Progenitor cell of endocrine pancreas (in vitro differentiated cells): ENCODE data around the gene NAPEPLD. TPM values are rescaled to one million over a fixed set of nuclear protein-coding genes. Genes with fewer than 3 reads are reported as not detected.
"Not testable (repeated sequence)": the region's sequence is repeated elsewhere in the genome, so short reads cannot be mapped to it uniquely, and the experiment has no call there.

Source experiments
- DNase-seq: peaks from one replicate; pipeline ENCODE4 v3.0.0; 2021; ENCODE audit warnings: low spot score; ENCODE audit not compliant: unreplicated experiment
- H3K27ac Mint-ChIP-seq: 2 replicates; pipeline ENCODE4 v1.8.0; 2021; ENCODE audit warnings: mild to moderate bottlenecking, moderate library complexity, mixed read lengths
- H3K27me3 Mint-ChIP-seq: 2 replicates; pipeline ENCODE4 v1.8.0; 2021; ENCODE audit warnings: mixed read lengths
- H3K36me3 Mint-ChIP-seq: 2 replicates; pipeline ENCODE4 v1.8.0; 2022; ENCODE audit warnings: mixed read lengths; ENCODE audit not compliant: insufficient read depth
- H3K4me1 Mint-ChIP-seq: 2 replicates; pipeline ENCODE4 v1.8.0; 2021; ENCODE audit warnings: low read depth, mixed read lengths
- H3K4me3 Mint-ChIP-seq: 2 replicates; pipeline ENCODE4 v1.8.0; 2021; ENCODE audit warnings: low read depth, mild to moderate bottlenecking, moderate library complexity, mixed read lengths
- H3K9me3 Mint-ChIP-seq: 2 replicates; pipeline ENCODE4 v1.8.0; 2021; ENCODE audit warnings: low read depth, mixed read lengths
- total RNA-seq: library from RNA; stranded (reverse); gene quantifications from 2 replicates; pipeline ENCODE4 v1.2.1, GENCODE V29; 2021
- TF ChIP-seq, protein P1 (sequence below): fragments of 200-600 bp; sonication (generic); IDR thresholded peaks from one replicate; pipeline ENCODE4 v1.5.0; 2021; ENCODE audit warnings: antibody characterized with exemption, mild to moderate bottlenecking; ENCODE audit not compliant: unreplicated experiment

Gene NAPEPLD
- total RNA-seq, 1 donor from 2014 or later = 17.4 TPM

DNA sequence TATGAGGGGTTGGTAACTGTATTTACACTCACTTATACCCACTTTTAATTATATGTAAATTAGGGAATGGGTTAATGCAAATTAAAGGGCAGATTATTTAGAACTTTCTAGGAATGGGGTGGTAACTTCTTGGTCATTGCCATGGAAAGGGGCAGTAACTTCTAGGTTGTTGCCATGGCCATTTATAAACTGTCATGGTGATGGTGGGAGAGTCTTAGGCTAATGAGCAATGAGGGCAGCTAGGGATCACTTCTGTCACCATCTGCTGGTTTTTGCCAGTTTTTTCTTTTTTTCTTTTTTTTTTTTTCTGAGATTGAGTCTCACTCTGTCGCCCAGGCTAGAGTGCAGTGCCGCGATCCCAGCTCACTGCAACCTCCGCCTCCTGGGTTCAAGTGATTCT is 33.1 kb downstream of the NAPEPLD start:
- TF ChIP-seq, protein P1, sequence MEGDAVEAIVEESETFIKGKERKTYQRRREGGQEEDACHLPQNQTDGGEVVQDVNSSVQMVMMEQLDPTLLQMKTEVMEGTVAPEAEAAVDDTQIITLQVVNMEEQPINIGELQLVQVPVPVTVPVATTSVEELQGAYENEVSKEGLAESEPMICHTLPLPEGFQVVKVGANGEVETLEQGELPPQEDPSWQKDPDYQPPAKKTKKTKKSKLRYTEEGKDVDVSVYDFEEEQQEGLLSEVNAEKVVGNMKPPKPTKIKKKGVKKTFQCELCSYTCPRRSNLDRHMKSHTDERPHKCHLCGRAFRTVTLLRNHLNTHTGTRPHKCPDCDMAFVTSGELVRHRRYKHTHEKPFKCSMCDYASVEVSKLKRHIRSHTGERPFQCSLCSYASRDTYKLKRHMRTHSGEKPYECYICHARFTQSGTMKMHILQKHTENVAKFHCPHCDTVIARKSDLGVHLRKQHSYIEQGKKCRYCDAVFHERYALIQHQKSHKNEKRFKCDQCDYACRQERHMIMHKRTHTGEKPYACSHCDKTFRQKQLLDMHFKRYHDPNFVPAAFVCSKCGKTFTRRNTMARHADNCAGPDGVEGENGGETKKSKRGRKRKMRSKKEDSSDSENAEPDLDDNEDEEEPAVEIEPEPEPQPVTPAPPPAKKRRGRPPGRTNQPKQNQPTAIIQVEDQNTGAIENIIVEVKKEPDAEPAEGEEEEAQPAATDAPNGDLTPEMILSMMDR = no peak
- Mint-ChIP-seq H3K36me3 (peaks cover 27% of the 10 kb centered on the region), H3K4me1 (no peaks in the 10 kb centered on the region), H3K27ac (no peak overlapping the region), H3K27me3 (no peaks in the 10 kb centered on the region), H3K9me3 (peaks cover 3% of the 10 kb centered on the region), H3K4me3 (no peak overlapping the region)
- no peak for DNase-seq

DNA sequence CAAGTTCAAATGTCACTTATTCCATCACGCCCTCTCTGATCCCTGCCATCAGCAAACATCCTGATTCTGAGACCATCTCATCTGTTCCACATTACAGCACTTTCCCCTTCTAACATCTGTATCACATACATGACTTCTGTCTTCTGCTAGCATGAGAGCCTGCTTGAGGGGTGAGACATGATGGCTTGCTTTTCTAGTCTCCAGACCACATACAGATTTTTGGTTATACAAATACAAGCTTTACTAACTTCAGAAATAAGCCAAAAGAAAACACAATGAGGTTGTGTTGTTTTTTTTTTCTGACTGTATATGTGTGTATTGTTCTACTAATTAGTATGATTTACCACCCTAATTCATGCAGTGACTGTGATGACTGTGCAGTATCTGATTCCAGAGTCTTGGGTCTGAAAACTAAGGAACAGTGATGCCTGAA is 34.3 kb downstream of the NAPEPLD start:
- Mint-ChIP-seq H3K36me3 (peaks cover 29% of the 10 kb centered on the region), H3K27me3 (no peaks in the 10 kb centered on the region), H3K27ac (no peak overlapping the region), H3K4me3 (no peak overlapping the region), H3K4me1 (no peaks in the 10 kb centered on the region), H3K9me3 (peaks cover 6% of the 10 kb centered on the region)
- TF ChIP-seq, protein P1 = no peak
- DNase-seq = no peak

DNA sequence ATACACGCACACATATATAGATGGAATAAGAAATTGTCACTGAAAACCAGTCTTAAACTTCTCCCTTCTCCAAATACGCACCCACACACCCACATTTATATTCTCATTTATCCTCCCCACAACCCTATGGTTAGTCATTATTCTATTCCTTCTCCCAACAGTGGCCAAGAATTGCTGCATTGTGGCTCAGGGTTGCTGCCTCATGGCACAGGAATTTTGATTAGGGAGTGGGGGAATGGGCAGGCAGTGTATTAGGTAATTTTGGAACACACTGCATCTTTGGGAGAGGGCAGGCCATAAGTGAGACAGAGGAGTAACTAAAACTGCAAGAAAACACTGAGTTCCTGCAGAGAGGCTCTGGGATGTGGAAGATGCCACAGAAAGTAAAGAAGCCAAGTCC is 35.7 kb downstream of the NAPEPLD start:
- Mint-ChIP-seq H3K27ac (no peak overlapping the region), H3K4me3 (no peak overlapping the region), H3K9me3 (peaks cover 6% of the 10 kb centered on the region), H3K4me1 (peaks cover 1% of the 10 kb centered on the region), H3K27me3 (no peaks in the 10 kb centered on the region), H3K36me3 (peaks cover 35% of the 10 kb centered on the region)
- DNase-seq = no peak
- TF ChIP-seq, protein P1 = no peak

DNA sequence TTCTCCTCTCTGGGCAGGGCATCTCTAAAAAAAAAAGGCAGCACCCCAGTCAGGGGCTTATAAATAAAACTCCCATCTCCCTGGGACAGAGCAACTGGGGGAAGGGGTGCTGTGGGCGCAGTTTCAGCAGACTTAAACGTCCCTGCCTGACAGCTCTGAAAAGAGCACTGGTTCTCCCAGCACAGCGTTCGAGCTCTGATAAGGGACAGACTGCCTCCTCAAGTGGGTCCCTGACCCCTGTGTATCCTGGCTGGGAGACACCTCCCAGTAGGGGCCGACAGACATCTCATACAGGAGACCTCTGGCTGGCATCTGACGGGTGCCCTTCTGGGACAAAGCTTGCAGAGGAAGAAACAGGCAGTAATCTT is 42.2 kb downstream of the NAPEPLD start:
- not testable (repeated sequence) for H3K27me3 Mint-ChIP-seq, DNase-seq, H3K4me3 Mint-ChIP-seq, H3K9me3 Mint-ChIP-seq
- peak overlapping the region; percentile 71 for H3K27ac Mint-ChIP-seq
- H3K36me3 Mint-ChIP-seq = peaks cover 31% of the 10 kb centered on the region
- peaks cover 18% of the 10 kb centered on the region for H3K4me1 Mint-ChIP-seq

DNA sequence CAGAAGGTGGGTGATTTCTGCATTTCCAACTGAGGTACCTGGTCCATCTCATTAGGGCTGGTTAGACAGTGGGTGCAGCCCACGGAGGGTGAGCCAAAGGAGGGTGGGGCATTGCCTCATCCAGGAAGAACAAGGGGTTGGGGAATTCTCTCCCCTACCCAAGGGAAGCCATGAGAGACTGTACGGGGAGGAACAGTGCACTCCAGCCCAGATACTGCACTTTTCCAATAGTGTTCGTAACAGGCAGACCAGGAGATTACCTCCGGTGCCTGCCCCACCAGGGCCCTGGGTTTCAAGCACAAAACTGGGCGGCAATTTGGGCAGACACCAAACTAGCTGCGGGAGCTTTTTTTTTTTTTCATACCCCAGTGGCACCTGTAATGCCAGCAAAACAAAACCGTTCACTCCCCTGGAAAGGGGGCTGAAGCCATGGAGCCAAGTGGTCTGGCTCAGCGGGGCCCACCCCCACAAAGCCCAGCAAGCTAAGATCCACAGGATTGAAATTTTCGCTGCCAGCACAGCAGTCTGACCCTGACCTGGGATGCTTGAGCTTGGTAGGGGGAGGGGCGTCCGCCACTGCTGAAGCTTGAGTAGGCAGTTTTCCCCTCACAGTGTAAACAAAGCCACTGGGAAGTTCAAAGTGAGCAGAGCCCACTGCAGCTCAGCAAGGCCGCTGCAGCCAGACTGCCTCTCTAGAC is 42.7 kb downstream of the NAPEPLD start:
- Mint-ChIP-seq H3K27ac (peak overlapping the region; percentile 71), H3K9me3 (peaks cover 6% of the 10 kb centered on the region), H3K27me3 (no peaks in the 10 kb centered on the region), H3K4me3 (no peak overlapping the region), H3K36me3 (peaks cover 26% of the 10 kb centered on the region), H3K4me1 (peaks cover 18% of the 10 kb centered on the region)
- peak; percentile 38 for DNase-seq
- TF ChIP-seq, protein P1 = no peak

DNA sequence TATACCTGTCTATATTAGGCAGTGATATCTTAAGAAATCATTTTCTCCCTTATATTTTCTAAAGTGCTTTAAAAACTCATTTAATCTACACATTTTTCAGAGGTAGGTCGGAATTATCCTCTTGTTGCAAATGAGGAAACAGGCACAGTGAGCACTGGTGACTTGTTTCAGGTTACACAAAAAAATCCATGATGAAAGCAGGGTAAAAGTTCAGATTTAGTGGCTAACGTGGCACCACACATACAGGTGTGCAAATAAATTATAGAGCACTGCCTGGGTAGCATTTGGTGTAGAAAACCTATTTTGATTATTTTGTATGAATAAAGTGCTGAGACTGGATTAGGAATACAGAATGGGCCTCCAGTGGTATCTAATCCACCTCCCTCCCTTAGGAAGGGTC is 47.4 kb downstream of the NAPEPLD start:
- H3K4me1 Mint-ChIP-seq = peaks cover 7% of the 10 kb centered on the region
- H3K36me3 Mint-ChIP-seq = peaks cover 7% of the 10 kb centered on the region
- H3K27ac Mint-ChIP-seq = no peak overlapping the region
- H3K9me3 Mint-ChIP-seq = no peaks in the 10 kb centered on the region
- TF ChIP-seq, protein P1 = no peak
- H3K4me3 Mint-ChIP-seq = no peak overlapping the region
- DNase-seq = no peak
- H3K27me3 Mint-ChIP-seq = no peaks in the 10 kb centered on the region
